Tibial nerve (tissue), 4 donors: ENCODE data around the gene GAREM2.

Experiments used
- CTCF ChIP-seq, 5 experiments: fragments of 200-600 bp in 3 of 5; fragments of 450-650 bp in 2 of 5; sonication (generic) in 3 of 5; IDR thresholded peaks; one replicate each; pipeline ENCODE4 v1.5.1; 2016 to 2019; ENCODE audit warnings: antibody characterized with exemption in 5 of 5, mild to moderate bottlenecking in 3 of 5, moderate library complexity in 2 of 5
- EP300 ChIP-seq, 2 donors: sonication (generic); formaldehyde crosslinking; IDR thresholded peaks; one replicate each; pipeline ENCODE4 v1.6.1; 2017; ENCODE audit warnings: antibody characterized with exemption in 2 of 2, mild to moderate bottlenecking in 1 of 2
- POLR2A ChIP-seq, 2 donors: fragments of 450-650 bp; IDR thresholded peaks; one replicate each; pipeline ENCODE4 v1.6.1; 2017; ENCODE audit warnings: antibody characterized with exemption in 2 of 2, mild to moderate bottlenecking in 2 of 2, moderate library complexity in 2 of 2

- TF ChIP-seq CTCF (IDR thresholded peaks at IDR 0.05) = no peak
- TF ChIP-seq POLR2A (IDR thresholded peaks at IDR 0.05) = no peak
- TF ChIP-seq EP300 (IDR thresholded peaks at IDR 0.05) = no peak
Measured at GRCh38 chr2:26182441-26182840, 9.6 kb downstream of the GAREM2 start.
